GM18505 (cell line): Measurements from ENCODE around the gene GLA.
A peak's percentile ranks its signal among the peaks of the same experiment; 100 is the strongest.

Source experiments
- ATAC-seq: cut with Tn5 transposase; IDR thresholded peaks from one replicate; pipeline ENCODE4 v1.9.1; 2021; ENCODE audit not compliant: unreplicated experiment
- POLR2A ChIP-seq: IDR thresholded peaks from 4 replicates; pipeline ENCODE4 v1.6.1; 2011; ENCODE audit warnings: borderline replicate concordance; ENCODE audit not compliant: insufficient read depth, insufficient read length; ENCODE audit errors: extremely low read depth

The GLA gene

DNA sequence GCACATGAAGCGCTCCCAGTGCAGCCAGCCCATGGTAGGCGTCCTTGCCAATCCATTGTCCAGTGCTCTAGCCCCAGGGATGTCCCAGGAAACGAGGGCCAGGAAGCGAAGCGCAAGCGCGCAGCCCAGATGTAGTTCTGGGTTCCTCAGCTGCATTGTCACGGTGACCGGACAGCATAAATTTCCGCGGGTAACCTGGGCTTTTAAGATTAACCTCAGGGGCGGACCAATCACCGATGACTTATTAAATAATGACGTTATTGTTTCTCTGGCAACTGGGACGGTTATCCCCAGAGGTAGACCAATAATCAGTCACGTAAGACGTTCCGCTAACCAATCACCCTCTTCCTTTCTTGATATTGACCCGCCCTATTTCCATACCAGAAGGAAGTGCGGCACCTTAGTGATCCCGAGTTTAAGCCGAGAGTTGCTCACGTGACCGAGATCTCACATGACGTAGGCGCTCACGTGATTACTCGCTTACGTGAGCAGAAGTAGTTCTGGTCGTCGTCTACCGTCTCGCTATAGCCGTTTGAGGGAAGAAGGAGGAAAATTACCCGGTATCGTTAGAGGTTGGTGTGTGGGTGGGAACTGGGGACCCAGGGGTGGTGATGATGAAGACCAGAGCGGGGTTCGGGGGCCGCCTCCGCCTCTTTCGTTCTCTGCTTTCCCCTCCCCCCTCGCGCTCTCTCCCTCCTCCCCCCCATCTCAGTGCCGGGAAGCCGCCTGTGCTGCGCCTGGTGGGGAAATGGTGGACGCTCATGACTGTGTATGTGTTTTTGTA is at the start of gene GLA, which contains the start of gene HNRNPH2:
TSS of gene GLA (minus strand) at position 178 of the 784 bp plus-strand sequence. CDS start at position 156, 22 bp downstream.
TSS of gene HNRNPH2 (plus strand) at position 475 of the 784 bp plus-strand sequence. CDS start 3,767 bp downstream, outside the sequence.
- peak; percentile 93 for ATAC-seq
- peak; percentile 58 for TF ChIP-seq POLR2A

- TF ChIP-seq POLR2A, result no peak
- no peak for ATAC-seq
Measured at GRCh38 chrX:101452056-101452455, 44.3 kb upstream of the GLA start.

DNA sequence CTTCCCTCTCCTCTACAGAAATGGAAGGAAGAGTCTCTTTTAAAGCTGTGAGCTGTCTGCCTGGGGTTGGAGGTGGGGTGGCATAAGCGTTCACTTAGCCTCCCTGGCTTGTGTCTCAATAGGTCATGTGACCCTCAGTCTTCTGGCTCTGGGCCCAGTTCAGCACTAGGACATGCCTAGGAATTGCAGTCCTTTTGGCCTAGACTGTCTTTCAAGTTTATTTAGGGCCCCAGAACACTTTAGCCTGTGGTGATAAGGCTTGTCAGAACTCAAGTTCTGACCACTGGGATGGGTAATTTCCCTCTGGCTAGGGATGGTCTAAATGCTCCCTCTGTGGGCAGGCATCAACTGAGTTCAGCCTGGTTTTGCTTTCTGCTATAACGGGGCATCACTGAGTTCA is 43.2 kb upstream of the GLA start:
- no peak for ATAC-seq
- no peak for TF ChIP-seq POLR2A

DNA sequence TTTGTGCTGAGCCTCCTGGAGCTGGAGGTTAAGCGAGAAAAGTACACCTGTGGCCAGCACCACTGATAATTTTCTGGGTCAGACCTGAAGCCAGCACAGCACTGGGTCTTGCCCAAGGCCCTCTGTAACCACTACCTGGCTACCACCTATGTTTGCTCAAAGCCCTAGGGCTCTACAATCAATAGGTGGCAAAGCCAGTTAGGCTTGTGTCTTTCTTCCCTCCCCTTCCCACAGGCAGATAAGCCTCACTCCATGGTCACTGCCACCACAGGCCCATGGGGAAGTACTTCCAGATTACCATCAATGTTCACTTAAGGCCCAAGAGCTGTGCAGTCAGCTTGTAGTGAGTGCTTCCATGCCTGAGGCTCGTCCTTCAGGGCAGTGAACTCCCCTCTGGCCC is 42.4 kb upstream of the GLA start:
- no peak for TF ChIP-seq POLR2A
- no peak for ATAC-seq

DNA sequence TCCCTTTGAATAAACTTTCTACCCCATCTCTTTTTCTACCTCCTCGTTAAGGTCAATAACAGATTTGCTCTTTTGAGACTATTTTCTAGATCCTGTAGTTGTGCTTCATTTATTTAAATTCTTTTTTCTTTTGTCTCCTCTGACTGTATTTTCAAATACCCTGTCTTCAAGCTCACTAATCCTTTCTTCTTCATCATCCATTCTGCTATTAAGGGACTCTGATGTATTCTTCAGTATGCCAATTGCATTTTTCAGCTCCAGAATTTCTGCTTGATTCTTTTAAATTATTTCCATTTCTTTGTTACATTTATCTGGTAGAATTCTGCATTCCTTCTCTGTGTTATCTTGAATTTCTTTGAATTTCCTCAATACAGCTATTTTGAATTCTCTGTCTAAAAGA is 41.6 kb upstream of the GLA start:
- no peak for ATAC-seq
- TF ChIP-seq POLR2A, result no peak

DNA sequence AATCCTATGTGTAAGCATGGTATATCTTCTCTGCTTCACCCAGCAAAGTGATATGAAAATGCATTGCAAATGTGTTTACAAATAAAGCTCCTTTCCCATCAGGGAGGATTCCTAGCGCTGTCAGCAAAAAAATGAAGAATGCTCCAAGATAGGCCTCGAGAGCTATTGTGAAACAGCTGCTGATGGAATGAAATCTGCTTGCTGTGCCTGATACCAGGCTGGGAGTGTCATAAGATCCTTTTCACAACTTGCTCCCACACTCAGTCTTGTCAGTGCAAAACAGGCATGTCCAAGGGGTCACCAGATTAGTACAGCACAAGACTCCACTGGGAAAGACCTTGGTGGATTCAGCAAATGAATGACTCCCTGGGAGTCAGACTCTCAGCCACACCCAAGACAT is 34.4 kb upstream of the GLA start:
- ATAC-seq, result no peak
- no peak for TF ChIP-seq POLR2A

DNA sequence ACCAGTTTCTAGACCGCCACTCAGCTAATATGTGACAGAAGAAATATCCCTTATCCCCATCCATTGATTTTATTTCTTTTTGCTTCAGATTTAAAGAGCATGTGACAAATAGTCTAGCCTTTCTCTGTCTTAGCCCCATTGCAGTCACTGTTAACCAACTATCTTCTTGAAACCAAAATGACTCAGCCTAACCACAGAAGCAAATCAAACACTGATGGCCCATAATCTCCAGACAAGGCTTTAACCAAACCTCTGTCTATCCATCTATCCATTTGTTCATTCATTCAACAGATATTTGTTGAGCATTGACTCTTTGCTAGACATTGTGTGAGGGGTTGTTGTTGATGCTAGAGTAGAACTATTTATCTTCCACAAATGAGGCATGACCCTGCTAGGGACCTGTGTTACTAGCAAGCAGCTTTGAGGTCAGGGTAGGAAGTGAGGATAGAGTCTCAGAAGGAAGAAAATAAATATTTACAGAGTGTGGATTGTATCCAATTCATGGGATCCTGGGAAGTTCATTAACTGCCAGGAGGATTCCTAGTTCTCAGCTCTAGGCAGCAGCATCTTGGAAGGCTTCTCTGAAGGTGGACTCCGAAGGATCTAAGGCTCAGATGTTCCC is 22.8 kb upstream of the GLA start:
- ATAC-seq, result peak; percentile 90
- no peak for TF ChIP-seq POLR2A

- peak; percentile 40 for ATAC-seq
- no peak for TF ChIP-seq POLR2A
Measured at GRCh38 chrX:101429934-101430333, 22.2 kb upstream of the GLA start.

DNA sequence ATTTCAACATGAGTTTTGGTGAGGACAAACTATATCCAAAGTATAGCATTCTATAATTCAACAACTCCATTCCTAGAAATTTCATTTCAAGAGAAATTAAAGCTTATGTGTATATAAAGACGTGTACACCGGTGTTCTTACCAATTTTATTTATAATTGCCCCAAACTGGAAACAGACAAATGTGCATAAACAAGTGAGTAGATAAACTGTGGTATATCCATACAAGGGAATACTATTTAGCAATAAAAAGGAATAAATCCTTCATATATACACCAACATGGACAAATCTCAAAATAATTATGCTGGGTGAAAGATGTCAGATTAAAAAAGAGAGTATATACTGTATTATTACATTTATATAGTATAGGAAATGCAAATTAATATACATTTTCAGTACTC is 20.2 kb upstream of the GLA start:
- TF ChIP-seq POLR2A, result no peak
- no peak for ATAC-seq

GRCh38 chrX:101419489-101419888 is 11.8 kb upstream of the GLA start:
- no peak for TF ChIP-seq POLR2A
- ATAC-seq, result no peak

GRCh38 chrX:101417981-101418841 is 10.5 kb upstream of the GLA start:
- TF ChIP-seq POLR2A, result no peak
- ATAC-seq, result peak; percentile 39

DNA sequence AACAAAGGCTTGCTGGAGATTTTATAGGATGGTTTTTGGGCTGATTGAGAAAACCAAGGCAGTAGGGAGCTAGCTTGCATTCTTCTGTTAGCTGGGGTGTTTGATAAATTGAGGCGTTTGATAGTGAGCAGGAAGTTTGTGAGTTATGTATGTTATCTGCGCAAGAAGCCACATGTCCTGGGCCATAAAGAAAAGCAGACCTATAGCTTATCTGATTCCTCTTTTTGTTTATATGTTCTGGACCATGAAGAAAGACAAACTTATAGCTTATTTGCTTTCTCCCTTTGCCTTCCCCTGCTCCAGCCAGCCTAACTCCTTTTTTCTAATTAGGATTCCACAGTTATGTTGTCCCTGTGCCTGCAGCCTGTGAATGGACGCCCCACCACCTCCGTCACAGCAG is 9.5 kb upstream of the GLA start:
- no peak for ATAC-seq
- no peak for TF ChIP-seq POLR2A

- ATAC-seq, result no peak
- TF ChIP-seq POLR2A, result no peak
Measured at GRCh38 chrX:101416691-101417090, 9.0 kb upstream of the GLA start.
